ENCODE data around the gene ZBTB11.

- TF ChIP-seq CTCF (IDR thresholded peaks at IDR 0.05) = no peak
- no peak for TF ChIP-seq POLR2A (IDR thresholded peaks at IDR 0.05)
Measured at GRCh38 chr3:101701696-101702634, 25.0 kb upstream of the ZBTB11 start.
